LNCAP (cell line): ENCODE results near the gene AATF.

Experiments
- CTCF ChIP-seq: fragments of 450-650 bp; IDR thresholded peaks from 2 replicates; pipeline ENCODE4 v1.5.1; 2017; ENCODE audit warnings: mild to moderate bottlenecking

Gene AATF

GRCh38 chr17:36936455-36937000, 12.2 kb upstream of the AATF start:
- TF ChIP-seq CTCF: no peak

GRCh38 chr17:36937001-36937958, 11.5 kb upstream of the AATF start, which contains the start of gene LHX1:
Gene LHX1 (plus strand): TSS chr17:36937475. CDS start chr17:36938198, 723 bp downstream.
- no peak for TF ChIP-seq CTCF

GRCh38 chr17:36937959-36938565, 10.7 kb upstream of the AATF start:
- no peak for TF ChIP-seq CTCF

GRCh38 chr17:36938566-36939051, 10.1 kb upstream of the AATF start:
- no peak for TF ChIP-seq CTCF

GRCh38 chr17:36939052-36939801, 9.5 kb upstream of the AATF start:
- TF ChIP-seq CTCF: no peak

- no peak for TF ChIP-seq CTCF
These were observed 8.9 kb upstream of the AATF start for GRCh38 chr17:36939802-36940312.
